Myometrial cell (primary cell): ENCODE measurements around the gene FHL5. TPM values are rescaled to one million over a fixed set of nuclear protein-coding genes. Genes with fewer than 3 reads are reported as not detected.

Experiments used
- total RNA-seq: library from RNA; depleted of rRNA; stranded (reverse); fragments of >200 nt; gene quantifications from 2 replicates; pipeline ENCODE4 v1.2.3, GENCODE V29; 2015

Gene FHL5, protein sequence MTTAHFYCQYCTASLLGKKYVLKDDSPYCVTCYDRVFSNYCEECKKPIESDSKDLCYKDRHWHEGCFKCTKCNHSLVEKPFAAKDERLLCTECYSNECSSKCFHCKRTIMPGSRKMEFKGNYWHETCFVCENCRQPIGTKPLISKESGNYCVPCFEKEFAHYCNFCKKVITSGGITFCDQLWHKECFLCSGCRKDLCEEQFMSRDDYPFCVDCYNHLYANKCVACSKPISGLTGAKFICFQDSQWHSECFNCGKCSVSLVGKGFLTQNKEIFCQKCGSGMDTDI
- total RNA-seq: not detected in 2 replicates

DNA sequence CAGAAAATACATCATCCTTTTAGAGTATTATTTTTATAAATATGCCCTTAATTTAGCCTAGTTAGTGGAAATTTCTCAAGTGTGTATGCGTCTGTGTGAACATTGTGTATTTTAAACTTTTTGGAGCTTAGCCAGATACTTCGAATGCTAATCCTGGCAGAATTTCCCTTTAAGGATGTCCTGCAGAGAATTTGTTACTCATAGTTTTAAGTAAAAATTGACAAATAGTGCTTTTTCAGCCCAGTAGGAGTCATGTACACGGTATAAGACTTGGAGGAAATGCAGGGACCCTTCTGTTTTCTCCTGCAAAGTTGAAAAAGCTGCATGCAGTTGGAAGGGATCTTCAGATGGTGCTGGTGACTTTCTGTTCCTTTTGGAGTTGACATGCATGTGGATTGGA, at the start of gene FHL5:
Gene FHL5 (plus strand): TSS at position 243 of the 400 bp plus-strand sequence. CDS start 40,486 bp downstream, outside the sequence.

GRCh38 chr6:96521644-96522464, 41.1 kb upstream of the FHL5 start, which contains the start of gene UFL1:
Gene UFL1 (plus strand): TSS chr6:96521806. CDS start chr6:96521874, 68 bp downstream.

Other genes starting within 250 kb of the FHL5 start
- 30.0 and 37.7 TPM in 2 replicates for gene UFL1, start 41.3 kb upstream of the FHL5 start, total RNA-seq